ENCODE data around the gene ADORA1. TPM values are rescaled to one million over a fixed set of nuclear protein-coding genes. Genes with fewer than 3 reads are reported as not detected.

Gene ADORA1
- total RNA-seq, 2 experiments from 2014 or later = not detected

GRCh38 chr1:203186091-203186445 is 58.5 kb downstream of the ADORA1 start:
- no peak overlapping the region for H2AFZ ChIP-seq (ENCODE audit: low read length)
- no peaks in the 10 kb centered on the region for H3K4me1 ChIP-seq (ENCODE audit: insufficient read depth, low read length, poor library complexity, severe bottlenecking)
- no TSS peak for BruUV-seq (replicated peaks)
- no peaks in the 10 kb centered on the region for H3K9me2 ChIP-seq (ENCODE audit: insufficient read depth, low read length)
- no peak for TF ChIP-seq EZH2phosphoT487 (IDR thresholded peaks at IDR 0.05; ENCODE audit: borderline replicate concordance, low read depth, low read length)
- TF ChIP-seq CTCF (conservative IDR thresholded peaks at IDR 0.05; ENCODE audit: low read length) = no peak
- intact Hi-C loops (cut with micrococcal nuclease; ENCODE audit: unreplicated experiment) = no loop called here
- H3K27ac ChIP-seq (ENCODE audit: low read depth, low read length, poor library complexity, severe bottlenecking) = no peak overlapping the region
- no peaks in the 10 kb centered on the region for H4K20me1 ChIP-seq (ENCODE audit: insufficient read depth, low read length)
- no peaks in the 10 kb centered on the region for H3K9me3 ChIP-seq (ENCODE audit: low read length)
- no peak for DNase-seq (ENCODE audit: low spot score)
- no peaks in the 10 kb centered on the region for H3K36me3 ChIP-seq (ENCODE audit: insufficient read depth, low read length)
- no peak overlapping the region for H3K4me2 ChIP-seq (ENCODE audit: low read length)
- H3K79me2 ChIP-seq (ENCODE audit: insufficient read depth, low read depth, low read length) = no peaks in the 10 kb centered on the region
- ChIA-PET POLR2A (no interaction called here), CTCF (ENCODE audit: unreplicated experiment) (no interaction called here)
- no peak overlapping the region for H3K4me3 ChIP-seq (ENCODE audit: low read depth, low read length, poor library complexity, severe bottlenecking)

- Histone ChIP-seq H3K4me1 (ENCODE audit: insufficient read depth, low read length, poor library complexity, severe bottlenecking) (no peaks in the 10 kb centered on the region), H3K27ac (ENCODE audit: low read depth, low read length, poor library complexity, severe bottlenecking) (no peak within 1 kb of the TSS), H2AFZ (ENCODE audit: low read length) (no peak within 1 kb of the TSS), H4K20me1 (ENCODE audit: insufficient read depth, low read length) (no peaks in the 10 kb centered on the region), H3K4me3 (ENCODE audit: low read depth, low read length, poor library complexity, severe bottlenecking) (no peak within 1 kb of the TSS), H3K9me3 (ENCODE audit: low read length) (no peaks in the 10 kb centered on the region), H3K79me2 (ENCODE audit: insufficient read depth, low read depth, low read length) (no peaks in the 10 kb centered on the region), H3K4me2 (ENCODE audit: low read length) (no peak within 1 kb of the TSS), H3K9me2 (ENCODE audit: insufficient read depth, low read length) (no peaks in the 10 kb centered on the region), H3K36me3 (ENCODE audit: insufficient read depth, low read length) (no peaks in the 10 kb centered on the region)
- TF ChIP-seq EZH2phosphoT487 (IDR thresholded peaks at IDR 0.05; ENCODE audit: borderline replicate concordance, low read depth, low read length) (no peak), CTCF (conservative IDR thresholded peaks at IDR 0.05; ENCODE audit: low read length) (no peak)
- no TSS peak for BruUV-seq (replicated peaks)
- CTCF ChIA-PET (ENCODE audit: unreplicated experiment) = no interaction called here
- no peak for DNase-seq (ENCODE audit: low spot score)
- POLR2A ChIA-PET = interaction anchor here (0.7 kb wide), 1 partner anchor 138 kb away, joined by 3 read pairs; no protein-coding TSS in a partner anchor
- intact Hi-C loops (cut with micrococcal nuclease; ENCODE audit: unreplicated experiment) = no loop called here
Observed at GRCh38 chr1:203186446-203187303, 59.1 kb downstream of the ADORA1 start, which contains the start of gene CHI3L1. Gene CHI3L1 (minus strand): TSS chr1:203186704. CDS start chr1:203186623, 81 bp downstream.

DNA sequence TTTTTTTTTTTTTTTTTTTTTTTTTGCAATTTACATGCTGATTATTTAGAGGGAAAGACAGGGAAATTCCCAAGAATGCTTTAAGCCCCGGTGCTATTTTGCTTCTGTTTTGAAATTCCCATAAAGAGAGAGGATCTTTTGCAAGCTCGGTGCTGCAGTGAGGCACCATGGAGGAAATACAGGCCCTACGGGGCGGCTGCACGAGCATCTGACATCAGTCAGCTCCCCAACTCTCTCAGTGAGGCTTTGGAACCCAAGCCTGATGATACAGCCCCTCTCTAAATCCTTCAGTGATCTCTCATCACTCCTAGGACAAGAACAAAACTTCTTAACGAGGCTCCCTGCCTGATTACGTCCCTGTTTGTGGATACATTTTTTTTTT is 59.8 kb downstream of the ADORA1 start:
- CTCF ChIA-PET (ENCODE audit: unreplicated experiment) = no interaction called here
- Histone ChIP-seq H3K79me2 (ENCODE audit: insufficient read depth, low read depth, low read length) (no peaks in the 10 kb centered on the region), H3K4me3 (ENCODE audit: low read depth, low read length, poor library complexity, severe bottlenecking) (no peak overlapping the region), H4K20me1 (ENCODE audit: insufficient read depth, low read length) (no peaks in the 10 kb centered on the region), H2AFZ (ENCODE audit: low read length) (no peak overlapping the region), H3K4me1 (ENCODE audit: insufficient read depth, low read length, poor library complexity, severe bottlenecking) (no peaks in the 10 kb centered on the region), H3K9me2 (ENCODE audit: insufficient read depth, low read length) (no peaks in the 10 kb centered on the region), H3K27ac (ENCODE audit: low read depth, low read length, poor library complexity, severe bottlenecking) (no peak overlapping the region), H3K36me3 (ENCODE audit: insufficient read depth, low read length) (no peaks in the 10 kb centered on the region), H3K4me2 (ENCODE audit: low read length) (no peak overlapping the region), H3K9me3 (ENCODE audit: low read length) (no peaks in the 10 kb centered on the region)
- TF ChIP-seq CTCF (conservative IDR thresholded peaks at IDR 0.05; ENCODE audit: low read length) = no peak
- TF ChIP-seq EZH2phosphoT487 (IDR thresholded peaks at IDR 0.05; ENCODE audit: borderline replicate concordance, low read depth, low read length) = no peak
- POLR2A ChIA-PET = interaction anchor here (0.7 kb wide), 1 partner anchor 137 kb away, joined by 3 read pairs; no protein-coding TSS in a partner anchor
- intact Hi-C loops (cut with micrococcal nuclease; ENCODE audit: unreplicated experiment) = no loop called here
- no TSS peak for BruUV-seq (replicated peaks)
- DNase-seq (ENCODE audit: low spot score) = no peak
